GM18870 (cell line): Measurements from ENCODE around the gene ITGA1.
"Not testable (repeated sequence)": the region's sequence is repeated elsewhere in the genome, so short reads cannot be mapped to it uniquely, and the experiment has no call there.

Experiments
- ATAC-seq: cut with Tn5 transposase; IDR thresholded peaks from one replicate; pipeline ENCODE4 v1.9.1; 2021; ENCODE audit warnings: moderate library complexity; ENCODE audit not compliant: unreplicated experiment

The ITGA1 gene

GRCh38 chr5:52825826-52826225, 38.1 kb downstream of the ITGA1 start:
- peak; percentile 100 for ATAC-seq

- no peak for ATAC-seq
These were observed 40.1 kb downstream of the ITGA1 start for GRCh38 chr5:52827815-52828214.

GRCh38 chr5:52829664-52830063, 41.9 kb downstream of the ITGA1 start:
- ATAC-seq: no peak

GRCh38 chr5:52830650-52831049, 42.9 kb downstream of the ITGA1 start:
- ATAC-seq: no peak

GRCh38 chr5:52831786-52832511, 44.2 kb downstream of the ITGA1 start:
- no peak for ATAC-seq

- no peak for ATAC-seq
These were observed 46.6 kb downstream of the ITGA1 start for GRCh38 chr5:52834320-52834719.

- no peak for ATAC-seq
These were observed 49.4 kb downstream of the ITGA1 start for GRCh38 chr5:52837068-52837467.

GRCh38 chr5:52837591-52838001, 49.9 kb downstream of the ITGA1 start:
- ATAC-seq: no peak

- no peak for ATAC-seq
These were observed 50.8 kb downstream of the ITGA1 start for GRCh38 chr5:52838326-52839015.

GRCh38 chr5:52839285-52839684, 51.6 kb downstream of the ITGA1 start:
- ATAC-seq: no peak

GRCh38 chr5:52840277-52841050, 52.7 kb downstream of the ITGA1 start:
- ATAC-seq: no peak

- no peak for ATAC-seq
These were observed 53.4 kb downstream of the ITGA1 start for GRCh38 chr5:52841114-52841513.

GRCh38 chr5:52842111-52842510, 54.4 kb downstream of the ITGA1 start:
- no peak for ATAC-seq

GRCh38 chr5:52844885-52845284, 57.2 kb downstream of the ITGA1 start:
- no peak for ATAC-seq

GRCh38 chr5:52846182-52846842, 58.6 kb downstream of the ITGA1 start:
- no peak for ATAC-seq

GRCh38 chr5:52848688-52849087, 61.0 kb downstream of the ITGA1 start:
- ATAC-seq: not testable (repeated sequence)

GRCh38 chr5:52849544-52849943, 61.8 kb downstream of the ITGA1 start:
- ATAC-seq: no peak

- no peak for ATAC-seq
These were observed 65.9 kb downstream of the ITGA1 start for GRCh38 chr5:52853650-52854049.

GRCh38 chr5:52854301-52854700, 66.6 kb downstream of the ITGA1 start:
- no peak for ATAC-seq

GRCh38 chr5:52854949-52855348, 67.2 kb downstream of the ITGA1 start:
- ATAC-seq: no peak

- peak; percentile 90 for ATAC-seq
These were observed 68.8 kb downstream of the ITGA1 start for GRCh38 chr5:52856564-52856963.
